ENCODE results near the gene CYSTM1.
"Not testable (repeated sequence)": the region's sequence is repeated elsewhere in the genome, so short reads cannot be mapped to it uniquely, and the experiment has no call there.

The CYSTM1 gene

GRCh38 chr5:140181002-140181483 is 6.1 kb downstream of the CYSTM1 start:
- FAIRE-seq, result no peak

- no peak for FAIRE-seq
Measured at GRCh38 chr5:140181525-140181924, 6.5 kb downstream of the CYSTM1 start.

- no peak for FAIRE-seq
Measured at GRCh38 chr5:140182075-140182711, 7.2 kb downstream of the CYSTM1 start.

GRCh38 chr5:140182803-140183367 is 7.9 kb downstream of the CYSTM1 start:
- FAIRE-seq, result no peak

GRCh38 chr5:140185409-140185808 is 10.4 kb downstream of the CYSTM1 start:
- FAIRE-seq, result no peak

GRCh38 chr5:140186267-140186671 is 11.3 kb downstream of the CYSTM1 start:
- no peak for FAIRE-seq

GRCh38 chr5:140189253-140189652 is 14.3 kb downstream of the CYSTM1 start:
- FAIRE-seq, result no peak

GRCh38 chr5:140189977-140190871 is 15.2 kb downstream of the CYSTM1 start:
- FAIRE-seq, result no peak

GRCh38 chr5:140190872-140191218 is 15.9 kb downstream of the CYSTM1 start:
- no peak for FAIRE-seq

- no peak for FAIRE-seq
Measured at GRCh38 chr5:140192715-140193430, 17.9 kb downstream of the CYSTM1 start.

GRCh38 chr5:140194662-140195061 is 19.7 kb downstream of the CYSTM1 start:
- FAIRE-seq, result no peak

GRCh38 chr5:140196115-140196814 is 21.3 kb downstream of the CYSTM1 start:
- FAIRE-seq, result no peak

- no peak for FAIRE-seq
Measured at GRCh38 chr5:140197023-140197422, 22.0 kb downstream of the CYSTM1 start.

GRCh38 chr5:140198915-140199314 is 23.9 kb downstream of the CYSTM1 start:
- not testable (repeated sequence) for FAIRE-seq

GRCh38 chr5:140202078-140202477 is 27.1 kb downstream of the CYSTM1 start:
- no peak for FAIRE-seq

- no peak for FAIRE-seq
Measured at GRCh38 chr5:140202610-140203009, 27.6 kb downstream of the CYSTM1 start.

- no peak for FAIRE-seq
Measured at GRCh38 chr5:140205216-140205615, 30.2 kb downstream of the CYSTM1 start.

- FAIRE-seq, result no peak
Measured at GRCh38 chr5:140205952-140206351, 31.0 kb downstream of the CYSTM1 start.

GRCh38 chr5:140207250-140207964 is 32.4 kb downstream of the CYSTM1 start:
- no peak for FAIRE-seq

GRCh38 chr5:140208065-140208464 is 33.1 kb downstream of the CYSTM1 start:
- FAIRE-seq, result no peak

GRCh38 chr5:140213370-140213983 is 38.5 kb downstream of the CYSTM1 start:
- no peak for FAIRE-seq

Data from TTC549 (cell line).